ENCODE measurements around the gene RAET1E. TPM values are rescaled to one million over a fixed set of nuclear protein-coding genes. Genes with fewer than 3 reads are reported as not detected.
"Not testable (repeated sequence)": the region's sequence is repeated elsewhere in the genome, so short reads cannot be mapped to it uniquely, and the experiment has no call there.

Gene RAET1E
- polyA plus RNA-seq, 4 donors: 0.13 TPM; not detected in 3

DNA sequence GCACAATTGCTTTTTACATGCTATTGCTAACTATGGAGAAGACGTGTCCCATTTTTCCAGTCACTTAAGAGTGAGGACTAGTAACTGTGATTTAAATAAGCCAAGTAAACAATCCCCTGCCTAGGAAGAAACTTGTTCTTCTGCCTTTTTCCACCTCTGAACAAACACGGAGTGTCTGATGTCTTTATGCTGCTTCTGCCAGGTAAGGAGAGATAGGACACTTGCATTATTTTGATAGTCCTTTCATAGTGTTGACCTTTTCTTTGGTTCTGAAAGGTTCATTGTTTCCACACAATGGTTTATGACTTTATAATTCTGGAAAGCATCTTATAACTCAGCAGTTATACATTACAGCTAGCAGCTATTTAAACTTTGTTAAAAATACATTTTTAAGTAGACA, 42.2 kb downstream of the RAET1E start:
- FAIRE-seq (no peak), DNase-seq (no peak)
- Histone ChIP-seq H3K4me1 (ENCODE audit: control insufficient read depth in 3 of 3, insufficient read depth in 2 of 3, low read depth in 1 of 3, low read length in 2 of 3) (peaks cover 0 to 4% (median 0%) of the 10 kb centered on the region in 3 donors), H3K36me3 (ENCODE audit: control insufficient read depth in 3 of 3, insufficient read depth in 2 of 3, low read depth in 1 of 3, low read length in 3 of 3) (peaks cover 0 to 12% (median 3%) of the 10 kb centered on the region in 3 donors), H3K9me3 (ENCODE audit: control insufficient read depth in 2 of 2, insufficient read depth in 1 of 2, low read depth in 1 of 2, low read length in 1 of 2) (no peaks in the 10 kb centered on the region), H3K27ac (ENCODE audit: low read depth in 1 of 3, low read length in 2 of 3) (no peak overlapping the region), H3K27me3 (ENCODE audit: control insufficient read depth in 3 of 3, insufficient read depth in 3 of 3, low read length in 3 of 3) (no peaks in the 10 kb centered on the region), H3K4me3 (ENCODE audit: low read depth in 1 of 3, low read length in 3 of 3) (no peak overlapping the region)
- 35 to 56% (median 47%) methylated on average over 2 of the region's 2 CpGs for WGBS, 3 donors

DNA sequence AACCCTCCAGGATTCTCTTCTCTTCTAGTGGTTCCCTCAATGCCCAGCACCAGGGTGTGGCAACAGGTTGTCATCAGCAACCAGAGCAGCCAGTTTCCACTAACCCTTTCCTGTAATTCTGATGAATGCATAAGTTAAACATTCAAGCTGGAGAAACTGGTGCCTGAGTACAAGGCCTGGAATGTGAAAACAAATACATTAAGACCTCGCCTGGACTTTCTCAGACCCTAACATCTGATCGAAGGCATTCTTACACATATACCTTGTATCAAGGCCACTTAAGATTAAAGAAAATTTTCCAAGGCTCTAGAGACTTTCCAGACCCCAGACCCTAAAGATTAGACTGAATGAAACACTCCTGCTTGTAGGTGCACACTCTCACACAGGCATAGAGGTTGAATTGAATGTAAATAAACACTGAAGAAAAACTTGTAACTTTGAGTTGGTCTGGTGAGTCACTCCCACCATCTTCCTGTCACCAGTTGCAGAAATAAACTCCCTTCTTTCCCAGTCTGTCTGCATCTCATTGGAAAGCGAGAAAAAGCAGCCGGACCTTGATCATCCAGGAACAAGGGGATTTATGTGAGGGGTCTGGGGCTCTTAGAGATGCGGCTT, 42.8 kb downstream of the RAET1E start:
- H3K4me3 ChIP-seq (ENCODE audit: low read depth in 1 of 3, low read length in 3 of 3): no peak overlapping the region
- H3K27me3 ChIP-seq (ENCODE audit: control insufficient read depth in 3 of 3, insufficient read depth in 3 of 3, low read length in 3 of 3): no peaks in the 10 kb centered on the region
- H3K36me3 ChIP-seq (ENCODE audit: control insufficient read depth in 3 of 3, insufficient read depth in 2 of 3, low read depth in 1 of 3, low read length in 3 of 3): peaks cover 0 to 9% (median 3%) of the 10 kb centered on the region in 3 donors
- 80 to 88% (median 80%) methylated on average over 5 of the region's 5 CpGs for WGBS, 3 donors
- DNase-seq (no peak), FAIRE-seq (no peak)
- no peaks in the 10 kb centered on the region for H3K9me3 ChIP-seq (ENCODE audit: control insufficient read depth in 2 of 2, insufficient read depth in 1 of 2, low read depth in 1 of 2, low read length in 1 of 2)
- no peak overlapping the region for H3K27ac ChIP-seq (ENCODE audit: low read depth in 1 of 3, low read length in 2 of 3)
- H3K4me1 ChIP-seq (ENCODE audit: control insufficient read depth in 3 of 3, insufficient read depth in 2 of 3, low read depth in 1 of 3, low read length in 2 of 3): peaks cover 0 to 4% (median 0%) of the 10 kb centered on the region in 3 donors

DNA sequence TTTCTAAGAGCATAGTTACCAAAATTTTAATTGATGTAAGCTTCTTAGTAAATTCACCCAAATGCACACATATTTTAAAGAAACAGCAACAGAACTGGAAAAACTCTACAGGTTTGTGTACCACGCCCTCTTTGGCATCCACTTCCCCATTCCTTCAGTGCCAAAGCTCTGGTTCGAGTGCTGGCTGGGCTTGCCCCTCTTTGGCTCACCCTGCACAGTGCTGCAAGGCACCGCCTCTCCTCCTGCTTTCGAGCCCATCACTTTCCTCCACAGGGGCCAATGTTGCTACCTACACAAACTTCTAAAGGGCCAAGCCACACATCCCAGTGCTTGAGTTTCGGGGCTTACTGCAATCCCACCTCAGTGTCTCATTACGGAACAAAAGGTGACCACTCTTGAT, 43.4 kb downstream of the RAET1E start:
- no peak for DNase-seq
- no peaks in the 10 kb centered on the region for H3K27me3 ChIP-seq (ENCODE audit: control insufficient read depth in 3 of 3, insufficient read depth in 3 of 3, low read length in 3 of 3)
- H3K36me3 ChIP-seq (ENCODE audit: control insufficient read depth in 3 of 3, insufficient read depth in 2 of 3, low read depth in 1 of 3, low read length in 3 of 3): peaks cover 0 to 11% (median 3%) of the 10 kb centered on the region in 3 donors
- H3K4me3 ChIP-seq (ENCODE audit: low read depth in 1 of 3, low read length in 3 of 3): no peak overlapping the region
- H3K27ac ChIP-seq (ENCODE audit: low read depth in 1 of 3, low read length in 2 of 3): no peak overlapping the region
- no peak for FAIRE-seq
- 73 to 74% (median 74%) methylated on average over 6 of the region's 6 CpGs for WGBS, 3 donors
- peaks cover 0 to 4% (median 0%) of the 10 kb centered on the region in 3 donors for H3K4me1 ChIP-seq (ENCODE audit: control insufficient read depth in 3 of 3, insufficient read depth in 2 of 3, low read depth in 1 of 3, low read length in 2 of 3)
- H3K9me3 ChIP-seq (ENCODE audit: control insufficient read depth in 2 of 2, insufficient read depth in 1 of 2, low read depth in 1 of 2, low read length in 1 of 2): no peaks in the 10 kb centered on the region

DNA sequence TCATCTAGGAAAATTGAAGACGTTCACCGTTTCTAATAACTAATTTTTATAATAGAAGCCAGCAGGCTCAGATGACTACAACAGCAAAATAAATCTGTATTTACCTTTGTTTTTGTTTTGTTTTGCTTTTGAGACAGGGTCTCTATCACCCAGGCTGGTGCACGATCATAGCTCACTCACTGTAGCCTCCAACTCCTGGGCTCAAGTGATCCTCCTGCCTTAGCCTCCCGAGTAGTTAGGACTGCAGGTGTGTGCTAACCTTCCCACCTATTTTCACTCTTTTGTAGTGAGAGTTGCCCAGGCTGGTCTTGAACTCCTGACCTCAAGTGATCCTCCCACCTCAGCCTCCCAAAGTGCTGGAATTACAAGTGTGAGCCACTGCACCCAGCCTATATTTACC, 43.9 kb downstream of the RAET1E start:
- not testable (repeated sequence) for FAIRE-seq; DNase-seq; H3K27me3 ChIP-seq (ENCODE audit: control insufficient read depth in 3 of 3, insufficient read depth in 3 of 3, low read length in 3 of 3); H3K4me1 ChIP-seq (ENCODE audit: control insufficient read depth in 3 of 3, insufficient read depth in 2 of 3, low read depth in 1 of 3, low read length in 2 of 3); H3K4me3 ChIP-seq (ENCODE audit: low read depth in 1 of 3, low read length in 3 of 3); H3K9me3 ChIP-seq (ENCODE audit: control insufficient read depth in 2 of 2, insufficient read depth in 1 of 2, low read depth in 1 of 2, low read length in 1 of 2); H3K27ac ChIP-seq (ENCODE audit: low read depth in 1 of 3, low read length in 2 of 3)
- WGBS, 3 donors: 92 to 95% (median 93%) methylated on average over 4 of the region's 4 CpGs
- peaks cover 0 to 11% (median 3%) of the 10 kb centered on the region in 3 donors for H3K36me3 ChIP-seq (ENCODE audit: control insufficient read depth in 3 of 3, insufficient read depth in 2 of 3, low read depth in 1 of 3, low read length in 3 of 3)

DNA sequence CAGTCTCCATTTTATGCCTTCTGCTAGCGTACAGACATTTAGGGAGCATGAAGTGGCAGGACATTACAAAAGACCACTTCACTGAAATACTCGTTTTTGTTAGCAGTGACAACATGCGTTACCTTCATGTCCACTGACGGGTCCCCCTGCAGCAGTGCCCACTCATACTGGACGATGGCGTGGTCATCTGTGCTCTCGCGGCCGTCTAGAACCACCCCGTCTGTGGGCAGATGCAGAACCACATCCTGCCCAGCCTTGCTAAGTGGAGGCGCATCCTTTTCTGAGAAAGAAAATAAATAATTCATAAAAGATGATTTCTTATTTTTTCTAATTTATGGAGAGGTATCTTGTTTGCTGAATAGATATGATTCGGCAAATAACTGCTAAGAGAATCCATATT, 45.0 kb downstream of the RAET1E start:
- FAIRE-seq: no peak
- no peaks in the 10 kb centered on the region for H3K27me3 ChIP-seq (ENCODE audit: control insufficient read depth in 3 of 3, insufficient read depth in 3 of 3, low read length in 3 of 3)
- H3K9me3 ChIP-seq (ENCODE audit: control insufficient read depth in 2 of 2, insufficient read depth in 1 of 2, low read depth in 1 of 2, low read length in 1 of 2): no peaks in the 10 kb centered on the region
- no peak overlapping the region for H3K27ac ChIP-seq (ENCODE audit: low read depth in 1 of 3, low read length in 2 of 3)
- H3K4me1 ChIP-seq (ENCODE audit: control insufficient read depth in 3 of 3, insufficient read depth in 2 of 3, low read depth in 1 of 3, low read length in 2 of 3): peaks cover 0 to 4% (median 2%) of the 10 kb centered on the region in 3 donors
- no peak overlapping the region for H3K4me3 ChIP-seq (ENCODE audit: low read depth in 1 of 3, low read length in 3 of 3)
- no peak for DNase-seq
- 75 to 85% (median 82%) methylated on average over 12 of the region's 12 CpGs for WGBS, 3 donors
- H3K36me3 ChIP-seq (ENCODE audit: control insufficient read depth in 3 of 3, insufficient read depth in 2 of 3, low read depth in 1 of 3, low read length in 3 of 3): peaks cover 0 to 11% (median 3%) of the 10 kb centered on the region in 3 donors

DNA sequence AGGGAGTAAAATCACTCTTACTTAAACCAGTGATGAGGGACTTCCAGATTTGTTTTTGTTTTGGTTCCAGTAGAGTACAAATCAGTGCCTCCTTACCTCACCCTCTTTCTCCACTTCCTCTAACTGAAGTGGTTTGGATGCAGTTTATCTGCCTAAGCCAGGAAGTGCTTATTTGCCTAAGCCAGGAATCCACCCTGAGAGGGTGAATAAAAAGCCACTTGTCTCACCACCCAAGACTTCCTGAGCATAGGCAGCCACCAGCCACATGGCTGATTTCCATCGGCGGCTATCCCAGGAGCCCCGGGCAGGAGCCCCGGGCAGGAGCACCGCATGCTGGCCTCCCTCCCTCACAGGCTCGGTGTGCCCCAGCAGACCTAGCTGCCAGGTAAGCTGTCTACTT, 45.7 kb downstream of the RAET1E start:
- Histone ChIP-seq H3K27ac (ENCODE audit: low read depth in 1 of 3, low read length in 2 of 3) (no peak overlapping the region), H3K36me3 (ENCODE audit: control insufficient read depth in 3 of 3, insufficient read depth in 2 of 3, low read depth in 1 of 3, low read length in 3 of 3) (peaks cover 0 to 11% (median 3%) of the 10 kb centered on the region in 3 donors), H3K4me1 (ENCODE audit: control insufficient read depth in 3 of 3, insufficient read depth in 2 of 3, low read depth in 1 of 3, low read length in 2 of 3) (peaks cover 0 to 4% (median 4%) of the 10 kb centered on the region in 3 donors), H3K9me3 (ENCODE audit: control insufficient read depth in 2 of 2, insufficient read depth in 1 of 2, low read depth in 1 of 2, low read length in 1 of 2) (no peaks in the 10 kb centered on the region), H3K4me3 (ENCODE audit: low read depth in 1 of 3, low read length in 3 of 3) (no peak overlapping the region), H3K27me3 (ENCODE audit: control insufficient read depth in 3 of 3, insufficient read depth in 3 of 3, low read length in 3 of 3) (no peaks in the 10 kb centered on the region)
- no peak for DNase-seq
- no peak for FAIRE-seq
- WGBS, 3 donors: 50 to 86% (median 60%) methylated on average over 6 of the region's 6 CpGs

DNA sequence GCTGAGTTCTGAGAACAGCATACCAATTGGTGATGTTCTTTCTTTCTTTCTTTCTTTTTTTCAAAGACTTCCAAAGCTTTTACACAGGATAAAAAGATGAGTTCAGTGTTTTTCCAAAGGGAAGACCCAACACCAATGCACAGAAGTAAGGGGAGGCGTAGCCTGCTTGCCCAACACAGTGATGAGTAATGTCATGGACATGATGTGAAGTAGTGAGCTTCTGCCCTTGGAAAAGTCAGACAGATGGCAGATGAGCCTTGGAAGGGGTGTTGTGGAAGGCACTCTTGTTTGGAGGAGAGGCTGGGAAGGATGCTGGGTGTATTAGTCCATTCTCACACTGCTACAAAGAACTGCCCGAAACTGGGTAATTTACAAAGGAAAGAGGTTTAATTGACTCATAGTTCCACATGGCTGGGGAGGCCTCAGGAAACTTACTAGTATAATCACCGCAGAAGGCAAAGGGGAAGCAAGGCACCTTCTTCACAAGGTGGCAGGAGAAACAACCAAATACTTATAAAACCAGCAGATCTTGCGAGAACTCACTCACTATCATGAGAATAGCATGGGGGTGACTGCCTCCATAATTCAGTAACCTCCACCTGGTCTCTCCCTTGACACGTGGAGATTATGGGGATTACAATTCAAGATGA, 46.3 kb downstream of the RAET1E start:
- no peak for DNase-seq
- Histone ChIP-seq H3K9me3 (ENCODE audit: control insufficient read depth in 2 of 2, insufficient read depth in 1 of 2, low read depth in 1 of 2, low read length in 1 of 2) (no peaks in the 10 kb centered on the region), H3K27ac (ENCODE audit: low read depth in 1 of 3, low read length in 2 of 3) (no peak overlapping the region), H3K4me1 (ENCODE audit: control insufficient read depth in 3 of 3, insufficient read depth in 2 of 3, low read depth in 1 of 3, low read length in 2 of 3) (peaks cover 0 to 4% (median 4%) of the 10 kb centered on the region in 3 donors), H3K4me3 (ENCODE audit: low read depth in 1 of 3, low read length in 3 of 3) (no peak overlapping the region), H3K27me3 (ENCODE audit: control insufficient read depth in 3 of 3, insufficient read depth in 3 of 3, low read length in 3 of 3) (no peaks in the 10 kb centered on the region), H3K36me3 (ENCODE audit: control insufficient read depth in 3 of 3, insufficient read depth in 2 of 3, low read depth in 1 of 3, low read length in 3 of 3) (peaks cover 0 to 14% (median 3%) of the 10 kb centered on the region in 3 donors)
- FAIRE-seq: no peak
- 85 to 96% (median 86%) methylated on average over 5 of the region's 5 CpGs for WGBS, 3 donors

DNA sequence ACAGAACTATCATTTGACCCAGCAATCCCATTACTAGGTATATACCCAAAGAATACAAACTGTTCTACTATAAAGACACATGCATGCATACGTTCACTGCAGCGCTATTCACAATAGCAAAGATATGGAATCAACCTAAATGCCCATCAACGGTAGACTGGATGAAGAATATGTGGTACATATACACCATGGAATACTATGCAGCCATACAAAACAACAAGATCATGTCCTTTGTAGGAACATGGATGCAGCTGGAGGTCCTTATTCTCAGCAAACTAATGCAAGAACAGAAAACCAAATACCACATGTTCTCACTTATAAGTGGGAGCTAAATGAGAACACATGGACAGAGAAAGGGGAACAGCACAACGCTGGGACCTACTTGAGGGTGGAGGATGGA, 49.6 kb downstream of the RAET1E start:
- 71 to 84% (median 81%) methylated on average over 4 of the region's 4 CpGs for WGBS, 3 donors
- not testable (repeated sequence) for FAIRE-seq; H3K27me3 ChIP-seq (ENCODE audit: control insufficient read depth in 3 of 3, insufficient read depth in 3 of 3, low read length in 3 of 3); H3K27ac ChIP-seq (ENCODE audit: low read depth in 1 of 3, low read length in 2 of 3); DNase-seq; H3K9me3 ChIP-seq (ENCODE audit: control insufficient read depth in 2 of 2, insufficient read depth in 1 of 2, low read depth in 1 of 2, low read length in 1 of 2); H3K4me3 ChIP-seq (ENCODE audit: low read depth in 1 of 3, low read length in 3 of 3); H3K4me1 ChIP-seq (ENCODE audit: control insufficient read depth in 3 of 3, insufficient read depth in 2 of 3, low read depth in 1 of 3, low read length in 2 of 3)
- H3K36me3 ChIP-seq (ENCODE audit: control insufficient read depth in 3 of 3, insufficient read depth in 2 of 3, low read depth in 1 of 3, low read length in 3 of 3): peaks cover 0 to 25% (median 3%) of the 10 kb centered on the region in 3 donors

Data from small intestine (tissue), 7 donors.